Activated CD4-positive, CD25-positive, alpha-beta regulatory T cell treated with anti-CD3 and anti-CD28 coated beads, Interleukin-2, amount 50 U/mL, for 72 hours (primary cell): Measurements from ENCODE around the gene SLCO2A1.
"Not testable (repeated sequence)": the region's sequence is repeated elsewhere in the genome, so short reads cannot be mapped to it uniquely, and the experiment has no call there.

Experiments used
- DNase-seq: peaks from one replicate; pipeline ENCODE4 v3.0.0; 2021

Gene SLCO2A1

GRCh38 chr3:134029734-134030378, at the start of gene SLCO2A1:
Gene SLCO2A1, minus strand, starts transcription at chr3:134029925. Its CDS starts 123 bp downstream, at chr3:134029802.
- DNase-seq: no peak

GRCh38 chr3:134079111-134079547, 49.4 kb upstream of the SLCO2A1 start:
- DNase-seq: no peak

- DNase-seq: no peak
Measured at GRCh38 chr3:134078169-134078831, 48.6 kb upstream of the SLCO2A1 start.

GRCh38 chr3:134077649-134078161, 48.0 kb upstream of the SLCO2A1 start:
- no peak for DNase-seq

GRCh38 chr3:134076851-134077250, 47.1 kb upstream of the SLCO2A1 start:
- no peak for DNase-seq

- DNase-seq: no peak
Measured at GRCh38 chr3:134075846-134076245, 46.1 kb upstream of the SLCO2A1 start.

GRCh38 chr3:134075568-134075825, 45.8 kb upstream of the SLCO2A1 start:
- no peak for DNase-seq

- DNase-seq: no peak
Measured at GRCh38 chr3:134074790-134075567, 45.3 kb upstream of the SLCO2A1 start.

- DNase-seq: no peak
Measured at GRCh38 chr3:134074001-134074789, 44.5 kb upstream of the SLCO2A1 start.

- DNase-seq: no peak
Measured at GRCh38 chr3:134073583-134073945, 43.8 kb upstream of the SLCO2A1 start.

- DNase-seq: no peak
Measured at GRCh38 chr3:134072881-134073582, 43.3 kb upstream of the SLCO2A1 start.

- not testable (repeated sequence) for DNase-seq
Measured at GRCh38 chr3:134070281-134070680, 40.6 kb upstream of the SLCO2A1 start.

- DNase-seq: no peak
Measured at GRCh38 chr3:134068429-134068828, 38.7 kb upstream of the SLCO2A1 start.

- DNase-seq: no peak
Measured at GRCh38 chr3:134067531-134068161, 37.9 kb upstream of the SLCO2A1 start.

GRCh38 chr3:134066651-134067530, 37.2 kb upstream of the SLCO2A1 start:
- no peak for DNase-seq

- no peak for DNase-seq
Measured at GRCh38 chr3:134066158-134066541, 36.4 kb upstream of the SLCO2A1 start.

GRCh38 chr3:134065252-134066157, 35.8 kb upstream of the SLCO2A1 start:
- no peak for DNase-seq

- DNase-seq: no peak
Measured at GRCh38 chr3:134064081-134064480, 34.4 kb upstream of the SLCO2A1 start.

- DNase-seq: no peak
Measured at GRCh38 chr3:134061401-134061800, 31.7 kb upstream of the SLCO2A1 start.
